ENCODE results near the gene DPEP2.
"Not testable (repeated sequence)": the region's sequence is repeated elsewhere in the genome, so short reads cannot be mapped to it uniquely, and the experiment has no call there.

DPEP2 gene

DNA sequence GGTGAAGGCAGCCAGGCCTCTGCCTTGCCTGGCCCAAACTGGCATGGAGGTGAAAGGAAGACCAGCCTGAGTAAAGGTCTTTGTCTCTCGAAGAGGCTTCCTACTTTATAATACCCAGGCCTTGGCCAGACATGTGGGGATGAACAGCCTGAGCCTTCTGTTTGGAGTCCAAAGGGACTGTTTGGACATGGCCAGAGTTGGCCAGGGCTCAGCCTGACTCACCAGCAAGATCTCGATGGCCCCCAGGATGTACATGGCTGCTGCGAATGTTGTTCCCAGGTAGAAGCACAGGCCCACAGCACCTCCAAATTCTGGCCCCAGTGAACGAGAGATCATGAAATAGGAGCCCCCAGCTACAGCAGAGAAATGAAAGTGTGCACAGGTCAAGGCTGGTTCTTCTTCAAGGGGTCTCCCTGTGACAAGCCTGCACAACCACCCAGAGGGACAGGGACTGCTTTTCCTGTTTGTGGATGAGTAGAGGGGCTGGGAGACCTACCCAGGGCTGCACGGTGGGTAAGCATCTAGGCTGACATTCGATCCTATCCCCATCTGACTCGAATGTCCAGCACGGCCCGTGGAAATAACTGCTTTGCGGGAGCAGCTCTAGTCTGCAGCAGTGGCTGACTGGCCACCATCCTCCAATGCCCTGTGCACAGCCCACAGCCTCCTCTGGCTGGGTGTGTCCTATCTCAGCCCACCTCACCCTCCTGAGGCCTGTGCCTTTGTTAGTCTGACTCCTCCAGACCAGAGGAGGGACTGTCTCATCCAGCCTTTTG, 44.7 kb downstream of the DPEP2 start:
- DNase-seq (ENCODE audit: low read depth, low spot score) = no peak

DNA sequence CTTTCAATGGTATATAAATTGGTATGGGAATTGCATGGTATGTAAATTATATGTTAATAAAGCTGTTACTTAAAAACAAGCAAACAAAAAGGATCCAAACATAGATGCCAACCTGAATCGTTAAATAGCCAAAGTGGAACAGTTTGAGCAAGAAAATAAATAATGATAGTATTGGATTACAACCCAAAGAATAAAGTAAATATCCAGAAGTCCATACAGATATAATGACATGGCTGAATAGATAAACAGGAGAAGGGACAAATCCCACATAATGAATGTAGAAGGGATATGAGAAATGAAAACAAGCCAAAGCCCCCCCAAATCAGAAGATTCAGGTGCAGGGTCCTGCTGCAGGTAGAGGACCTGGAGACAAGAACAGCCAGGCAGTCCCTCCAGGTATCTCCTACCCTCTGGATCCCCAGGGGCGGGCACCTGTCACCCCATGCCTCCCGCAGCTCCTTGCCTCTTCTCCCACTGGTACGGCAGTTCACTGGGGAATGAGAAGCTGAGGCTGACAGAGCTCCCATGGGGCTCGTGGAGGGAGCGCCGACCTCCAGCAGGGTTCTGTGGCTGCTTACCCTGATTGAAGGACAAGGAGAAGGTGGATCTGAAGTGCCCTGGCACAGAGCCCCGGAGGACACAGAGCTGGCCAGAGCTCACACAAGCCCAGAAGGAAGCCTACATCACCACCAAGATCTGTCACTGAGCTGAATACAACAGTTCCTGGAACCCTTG, 45.5 kb downstream of the DPEP2 start:
- no peak for DNase-seq (ENCODE audit: low read depth, low spot score)

DNA sequence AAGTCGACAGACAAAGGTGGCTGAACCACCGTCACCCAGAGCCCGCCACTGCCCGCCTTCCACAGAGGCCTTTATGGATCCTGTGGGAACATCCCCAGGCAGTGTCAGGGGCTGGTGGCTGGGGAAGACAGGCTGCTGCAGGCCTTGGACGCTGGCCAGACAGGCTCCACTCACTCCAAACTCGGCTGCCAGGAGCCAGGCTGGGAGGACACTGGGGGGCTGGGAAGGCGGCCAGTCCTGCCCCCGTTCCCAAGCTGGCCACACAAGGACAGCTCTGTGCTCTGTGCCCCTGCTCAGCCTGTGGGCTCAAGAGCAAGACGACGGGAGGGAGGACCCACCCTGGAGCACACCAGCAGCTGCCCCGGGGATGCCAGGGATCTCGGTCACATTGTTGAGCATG, 47.8 kb downstream of the DPEP2 start:
- no peak for DNase-seq (ENCODE audit: low read depth, low spot score)

DNA sequence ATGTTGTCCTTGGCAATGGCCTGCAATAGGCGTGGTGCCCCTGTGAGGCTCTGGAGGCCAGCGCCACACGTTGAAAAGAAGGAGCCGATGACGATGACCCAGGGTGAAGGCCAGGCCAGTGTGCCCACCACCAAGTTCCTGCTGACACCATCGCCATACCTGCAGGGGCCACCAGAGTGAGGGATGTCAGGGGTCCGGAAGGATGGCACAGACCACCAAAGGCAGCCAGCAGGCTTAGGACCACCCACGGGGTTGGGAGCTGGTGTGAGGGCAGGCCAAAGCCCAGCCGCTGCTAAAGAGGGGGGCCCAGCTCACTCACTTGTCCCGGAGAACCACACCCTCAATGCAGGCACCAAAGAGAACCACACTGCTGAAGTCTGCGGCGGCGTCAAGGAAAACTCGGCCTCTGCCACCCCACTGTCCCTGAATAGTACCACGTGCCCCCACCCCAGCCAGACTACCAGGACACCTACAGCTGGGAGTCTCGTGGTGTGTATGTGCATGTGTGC, 48.9 kb downstream of the DPEP2 start:
- no peak for DNase-seq (ENCODE audit: low read depth, low spot score)

DNA sequence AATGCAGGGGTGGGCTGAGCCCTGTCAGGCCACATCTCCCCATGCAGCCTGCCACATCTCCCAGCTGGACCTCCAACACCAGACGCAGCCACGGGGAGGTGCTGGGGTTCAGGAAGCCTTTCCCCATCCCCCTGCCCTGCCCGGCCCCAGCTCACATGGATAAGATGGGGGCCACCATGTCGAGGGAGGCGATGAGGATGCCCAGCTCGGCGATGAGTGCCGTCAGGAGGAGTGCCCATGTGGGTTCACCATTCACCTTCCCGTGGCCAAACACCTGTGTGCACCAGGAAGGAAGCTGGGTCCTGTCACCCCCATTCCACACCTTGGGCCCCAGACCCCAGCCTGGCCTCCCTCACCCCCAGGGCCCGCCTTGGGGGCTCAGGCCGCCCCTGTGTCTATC, 49.6 kb downstream of the DPEP2 start:
- DNase-seq (ENCODE audit: low read depth, low spot score) = no peak

DNA sequence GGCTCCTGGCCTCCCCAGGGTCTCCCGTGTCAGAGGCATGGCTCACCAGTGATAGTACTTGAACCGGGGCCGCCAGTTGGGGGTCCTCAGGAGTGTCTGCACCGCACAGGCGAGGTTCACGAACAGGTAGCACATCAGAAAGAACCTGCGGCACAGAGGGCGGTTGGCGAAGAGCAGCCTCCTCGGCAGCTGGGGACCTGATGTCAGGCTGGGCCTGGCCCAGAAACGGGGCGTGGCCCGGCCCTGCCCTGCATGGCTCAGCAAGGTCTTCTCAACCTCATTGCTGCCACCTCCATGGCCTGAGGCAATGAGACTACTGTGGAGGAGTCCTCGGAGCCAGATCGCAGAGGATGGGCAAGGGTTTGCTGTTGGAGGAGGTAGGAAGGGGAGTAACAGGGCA, 51.3 kb downstream of the DPEP2 start:
- no peak for DNase-seq (ENCODE audit: low read depth, low spot score)

DNA sequence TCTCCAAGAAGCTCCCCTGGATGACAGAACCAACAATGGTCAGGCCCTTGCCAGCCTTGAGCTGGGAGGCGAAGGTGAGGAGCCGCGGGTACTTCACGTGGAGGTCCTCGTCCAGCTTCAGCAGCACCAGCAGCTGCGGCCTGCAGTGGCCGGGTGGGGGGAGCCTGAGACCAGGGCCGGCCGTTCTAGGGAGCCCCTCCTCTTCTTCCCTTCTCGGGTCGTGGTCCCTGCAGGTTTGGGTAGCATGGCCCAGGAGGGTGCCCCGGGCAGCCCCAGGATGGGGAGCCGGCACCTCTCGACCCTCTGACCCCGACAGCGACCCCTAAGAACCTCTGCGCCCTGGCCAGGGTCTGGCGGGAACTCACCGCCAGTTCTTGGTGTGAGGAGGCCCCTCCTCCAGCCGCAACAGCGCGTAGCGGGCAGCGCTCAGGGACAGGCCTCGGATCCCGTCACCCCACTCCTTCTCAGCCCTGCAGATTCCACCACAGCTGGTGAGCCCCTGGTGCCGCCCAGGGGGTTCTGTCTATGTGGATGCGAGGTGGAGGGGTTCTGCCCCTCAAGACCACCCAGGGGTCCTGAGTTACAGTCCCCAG, 52.2 kb downstream of the DPEP2 start:
- DNase-seq (ENCODE audit: low read depth, low spot score) = no peak

DNA sequence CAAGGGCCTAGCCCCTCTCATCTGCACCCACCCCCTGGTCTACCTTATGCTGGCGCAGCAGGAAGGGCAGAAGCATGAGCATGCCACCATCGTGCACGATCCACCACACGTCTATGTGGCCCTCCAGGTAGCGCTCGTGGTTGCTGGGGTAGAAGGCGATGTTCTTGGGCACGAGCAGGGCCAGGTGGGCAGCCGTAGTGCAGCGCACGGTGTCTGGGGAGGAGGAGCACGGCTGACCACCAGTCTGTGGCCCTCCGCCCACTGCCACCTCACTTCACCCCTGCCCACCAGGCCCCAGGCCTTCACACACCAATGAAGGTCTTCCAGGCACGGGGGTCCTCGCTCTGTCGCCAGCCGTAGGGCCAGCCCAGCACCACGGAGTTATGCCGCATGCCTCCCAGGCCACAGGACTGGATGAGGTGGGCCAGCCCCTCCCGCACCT, 53.1 kb downstream of the DPEP2 start:
- no peak for DNase-seq (ENCODE audit: low read depth, low spot score)

DNA sequence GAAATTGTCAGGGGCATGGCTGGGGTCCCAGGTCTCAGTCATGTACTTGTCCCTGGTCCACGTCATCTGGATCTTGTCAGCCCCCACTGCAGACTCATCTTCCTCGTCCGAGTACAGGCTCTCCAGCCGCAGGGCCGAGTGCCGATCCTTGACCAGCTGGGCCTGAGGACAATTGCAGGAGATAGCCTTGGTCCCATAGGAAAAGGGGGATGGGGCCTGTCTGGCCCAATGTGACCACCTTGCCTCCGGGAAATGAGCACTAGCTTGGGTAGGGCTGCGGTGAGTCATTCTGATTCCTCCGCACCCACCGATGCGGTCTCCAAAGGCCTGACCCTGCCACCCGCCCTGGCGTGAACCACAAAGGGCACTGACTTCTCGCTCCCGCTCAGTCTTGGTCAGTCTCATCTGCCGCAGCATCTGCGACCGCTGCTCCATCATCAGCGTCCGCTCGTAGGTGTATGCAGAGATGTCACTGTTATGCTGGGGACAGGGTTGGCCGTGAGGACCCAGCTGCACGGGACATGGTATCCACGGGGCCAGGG, 53.8 kb downstream of the DPEP2 start:
- no peak for DNase-seq (ENCODE audit: low read depth, low spot score)

DNA sequence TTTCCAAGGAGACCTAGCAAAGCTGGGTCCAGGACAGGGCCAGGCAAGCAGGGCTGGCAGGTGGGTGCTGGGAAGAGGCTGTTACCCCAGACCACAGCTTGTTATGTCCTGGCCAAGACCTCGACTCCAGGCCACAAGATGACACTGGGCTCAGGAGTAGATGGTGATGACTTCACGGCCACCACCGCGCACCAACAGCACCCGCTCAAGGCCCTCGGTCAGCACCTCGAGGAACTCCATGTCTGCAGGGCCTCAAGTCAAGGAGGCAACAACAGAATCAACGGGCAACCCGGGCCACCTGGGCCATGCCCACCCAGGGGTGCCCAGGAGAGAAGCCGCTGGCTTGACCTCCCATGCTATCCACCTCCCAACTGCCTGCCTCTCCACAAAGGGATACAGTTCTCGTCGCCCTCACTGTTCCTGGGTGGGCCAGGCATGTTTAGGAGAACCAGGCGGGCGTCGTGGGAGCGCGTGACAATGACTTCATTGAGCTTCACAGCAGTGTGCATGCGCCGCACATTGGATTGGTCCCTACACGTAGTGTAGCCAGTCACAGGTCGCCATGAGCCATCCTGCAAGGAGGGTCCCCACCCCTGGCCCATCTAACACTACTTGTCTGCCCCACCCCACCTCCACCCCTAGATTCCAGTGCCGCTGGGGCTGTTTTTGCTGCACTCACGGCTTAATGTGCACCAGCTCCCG, 54.4 kb downstream of the DPEP2 start:
- no peak for DNase-seq (ENCODE audit: low read depth, low spot score)

DNA sequence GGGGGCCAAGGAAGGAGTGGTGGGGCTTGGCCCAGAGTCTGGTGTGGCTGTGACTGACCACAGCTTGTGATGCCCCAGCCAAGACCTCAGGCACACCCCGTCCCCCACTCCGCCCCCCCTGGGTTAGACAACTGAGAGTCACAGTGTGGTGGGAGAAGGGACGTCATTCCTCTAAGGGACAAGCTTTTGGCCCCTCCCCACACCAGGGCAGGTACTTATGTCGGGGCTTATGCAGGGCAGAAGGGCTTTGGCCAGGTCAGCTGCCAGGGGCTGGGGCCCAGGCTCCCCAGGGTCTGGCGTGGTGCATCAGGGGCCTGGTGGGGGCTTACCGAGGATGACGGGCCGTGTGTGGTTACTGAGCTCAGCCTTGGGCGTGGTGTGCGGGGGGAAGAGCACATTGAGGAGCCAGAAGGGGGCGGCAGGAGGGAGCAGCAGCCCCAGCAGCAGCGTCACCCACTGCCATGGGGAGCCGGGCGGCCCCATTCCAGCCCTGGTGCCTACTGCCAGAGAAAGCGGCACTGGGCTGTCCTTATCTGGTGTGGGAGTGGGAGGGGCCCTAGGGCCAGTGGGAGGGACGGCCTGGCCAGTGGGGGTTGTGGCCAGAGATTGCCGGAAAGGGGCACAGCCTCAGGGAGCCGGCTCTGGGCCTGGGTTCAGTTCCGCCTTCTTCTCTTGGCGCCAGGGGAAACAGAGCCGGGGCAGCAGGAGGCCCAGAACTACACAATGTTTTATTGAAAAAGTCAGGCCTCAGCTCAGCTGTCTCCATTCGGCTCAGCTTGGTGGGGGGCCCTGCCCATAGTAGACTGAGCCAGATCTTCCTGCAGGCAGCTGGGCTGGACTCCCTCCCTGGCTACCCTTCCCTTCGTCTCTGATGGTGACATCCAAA, 55.4 kb downstream of the DPEP2 start, which contains the start of gene LCAT:
Gene LCAT, minus strand, starts transcription at position 502 of the 886 bp plus-strand sequence. Its CDS starts 19 bp downstream, at position 483.
- peak; percentile 47 for DNase-seq (ENCODE audit: low read depth, low spot score)

DNA sequence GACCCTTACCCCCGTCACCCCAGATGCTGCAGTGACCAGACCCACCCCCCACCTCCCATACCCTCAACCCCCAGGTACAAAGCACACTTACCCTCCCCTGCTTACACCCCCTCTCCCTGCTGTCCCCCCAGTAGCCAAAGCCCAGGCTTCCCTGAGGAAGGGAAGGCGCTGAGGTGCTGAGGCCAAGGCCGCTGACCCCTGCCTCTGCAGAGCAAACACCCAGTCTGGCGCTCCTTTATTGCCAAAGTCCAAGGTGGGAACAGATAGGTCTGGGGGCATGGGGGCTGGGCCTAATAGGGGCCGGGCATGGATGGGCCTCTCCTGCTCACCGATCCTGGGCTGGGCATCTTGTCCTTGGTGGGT, 56.0 kb downstream of the DPEP2 start:
- no peak for DNase-seq (ENCODE audit: low read depth, low spot score)

DNA sequence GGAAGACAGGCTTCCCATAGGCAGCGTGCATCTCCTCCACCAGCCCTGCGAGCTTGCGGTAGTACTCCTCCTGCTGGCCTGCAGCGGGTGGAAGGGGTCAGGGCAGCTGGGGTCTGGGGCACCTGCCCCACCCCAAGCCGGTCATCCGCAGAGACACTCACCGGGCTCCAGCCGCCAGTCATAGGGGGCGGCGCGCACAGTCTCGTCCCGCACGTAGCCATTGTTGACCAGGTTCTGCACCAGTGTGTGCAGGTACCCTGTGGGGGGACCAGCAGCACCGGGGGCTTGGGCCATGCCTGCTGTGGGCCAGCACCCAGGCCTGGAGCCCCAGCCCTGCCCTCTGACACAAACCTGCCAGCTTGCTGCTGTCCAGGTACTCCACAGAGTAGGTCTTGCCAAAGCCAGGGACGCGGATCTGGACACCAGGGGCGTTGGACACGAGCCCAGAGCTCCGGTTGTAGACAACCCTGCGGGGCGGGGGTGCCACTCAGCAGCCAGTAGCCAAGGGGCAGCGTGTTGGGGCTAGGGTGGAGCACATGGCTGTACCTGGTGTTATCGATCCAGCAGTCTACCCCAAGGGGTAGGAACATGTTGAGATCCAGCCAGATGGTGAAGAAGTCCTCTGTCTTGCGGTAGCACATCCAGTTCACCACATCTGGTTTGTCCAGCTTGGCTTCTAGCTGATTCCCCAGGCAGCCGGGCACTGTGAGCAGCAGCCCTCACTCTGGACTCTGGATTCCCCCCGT, 56.6 kb downstream of the DPEP2 start:
- no peak for DNase-seq (ENCODE audit: low read depth, low spot score)

DNA sequence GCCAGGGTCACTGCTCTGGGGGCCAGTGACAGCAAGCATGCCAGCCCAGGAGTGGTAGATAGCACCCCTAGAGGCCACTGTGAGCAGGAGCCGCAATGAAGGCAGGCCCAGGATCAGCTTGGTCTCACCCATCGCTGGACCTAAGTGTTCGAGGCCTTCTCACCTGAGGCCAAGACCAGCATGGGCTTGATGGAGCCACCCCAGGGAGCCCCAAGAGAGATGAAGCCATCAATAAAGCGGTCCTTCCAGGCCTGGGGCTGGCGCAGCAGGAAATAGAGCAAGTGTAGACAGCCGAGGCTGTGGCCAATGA, 57.1 kb downstream of the DPEP2 start:
- no peak for DNase-seq (ENCODE audit: low read depth, low spot score)

DNA sequence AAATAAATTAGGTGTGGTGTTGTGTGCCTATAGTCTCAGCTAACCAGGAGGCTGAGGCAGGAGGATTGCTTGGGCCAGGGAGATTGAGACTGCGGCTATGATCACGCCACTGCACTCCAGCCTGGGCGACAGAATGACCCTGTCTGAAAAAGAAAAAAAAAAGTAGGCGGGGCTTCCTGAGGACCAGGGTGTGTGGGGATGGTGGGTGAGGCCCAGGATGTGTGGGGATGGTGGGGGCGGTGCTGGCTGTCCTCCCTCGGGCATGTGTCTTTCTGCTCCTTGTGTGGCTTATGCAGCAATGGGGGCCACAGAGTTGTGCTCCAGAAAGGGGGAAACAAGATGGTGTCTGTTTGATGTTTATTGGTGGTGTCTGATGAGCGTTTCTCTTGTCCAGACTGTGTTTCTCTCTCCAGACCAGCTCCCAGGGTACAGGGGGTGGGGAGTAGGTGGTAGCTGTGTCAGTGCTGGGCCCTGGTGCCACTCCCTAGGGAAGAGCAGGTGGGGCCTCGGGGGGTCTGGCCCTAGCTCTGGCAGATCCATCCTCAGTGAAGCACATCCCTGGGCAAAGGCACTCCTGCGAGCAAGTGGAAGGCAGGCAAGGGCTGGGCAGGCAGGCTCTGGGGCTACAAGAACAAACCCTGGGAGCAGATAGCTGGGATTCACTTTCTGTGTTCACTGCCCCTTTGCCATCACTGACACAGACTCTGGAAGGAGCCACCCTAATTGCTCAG, 57.6 kb downstream of the DPEP2 start:
- no peak for DNase-seq (ENCODE audit: low read depth, low spot score)

DNA sequence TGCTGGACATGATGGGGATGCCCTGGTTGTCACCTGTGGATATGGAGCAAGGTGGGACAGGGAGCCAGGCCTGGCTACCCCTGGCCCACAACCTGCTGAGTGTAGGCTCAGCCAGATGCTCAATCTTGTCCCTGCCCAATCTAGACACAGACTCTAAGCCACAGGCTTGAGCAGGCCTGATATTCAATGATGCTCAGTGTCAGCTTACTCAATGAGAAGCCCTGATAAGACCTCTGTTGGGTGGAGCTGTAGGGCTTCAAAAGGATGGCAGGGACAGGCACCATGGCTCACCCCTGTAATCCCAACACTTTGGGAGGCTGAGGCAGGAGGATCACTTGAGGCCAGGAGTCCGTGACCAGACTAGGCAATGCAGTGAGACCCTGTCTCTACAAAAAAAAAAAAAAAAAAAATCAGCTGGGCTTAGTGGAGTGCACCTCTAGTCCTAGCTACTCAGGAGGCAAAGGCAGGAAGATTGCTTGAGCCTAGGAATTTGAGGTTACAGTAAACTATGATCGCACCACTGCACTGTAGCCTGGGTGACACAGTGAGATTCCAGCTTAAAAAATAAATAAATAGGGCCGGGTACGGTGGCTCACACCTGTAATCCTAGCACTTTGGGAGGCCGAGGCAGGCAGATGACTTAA, 58.7 kb downstream of the DPEP2 start:
- no peak for DNase-seq (ENCODE audit: low read depth, low spot score)

DNA sequence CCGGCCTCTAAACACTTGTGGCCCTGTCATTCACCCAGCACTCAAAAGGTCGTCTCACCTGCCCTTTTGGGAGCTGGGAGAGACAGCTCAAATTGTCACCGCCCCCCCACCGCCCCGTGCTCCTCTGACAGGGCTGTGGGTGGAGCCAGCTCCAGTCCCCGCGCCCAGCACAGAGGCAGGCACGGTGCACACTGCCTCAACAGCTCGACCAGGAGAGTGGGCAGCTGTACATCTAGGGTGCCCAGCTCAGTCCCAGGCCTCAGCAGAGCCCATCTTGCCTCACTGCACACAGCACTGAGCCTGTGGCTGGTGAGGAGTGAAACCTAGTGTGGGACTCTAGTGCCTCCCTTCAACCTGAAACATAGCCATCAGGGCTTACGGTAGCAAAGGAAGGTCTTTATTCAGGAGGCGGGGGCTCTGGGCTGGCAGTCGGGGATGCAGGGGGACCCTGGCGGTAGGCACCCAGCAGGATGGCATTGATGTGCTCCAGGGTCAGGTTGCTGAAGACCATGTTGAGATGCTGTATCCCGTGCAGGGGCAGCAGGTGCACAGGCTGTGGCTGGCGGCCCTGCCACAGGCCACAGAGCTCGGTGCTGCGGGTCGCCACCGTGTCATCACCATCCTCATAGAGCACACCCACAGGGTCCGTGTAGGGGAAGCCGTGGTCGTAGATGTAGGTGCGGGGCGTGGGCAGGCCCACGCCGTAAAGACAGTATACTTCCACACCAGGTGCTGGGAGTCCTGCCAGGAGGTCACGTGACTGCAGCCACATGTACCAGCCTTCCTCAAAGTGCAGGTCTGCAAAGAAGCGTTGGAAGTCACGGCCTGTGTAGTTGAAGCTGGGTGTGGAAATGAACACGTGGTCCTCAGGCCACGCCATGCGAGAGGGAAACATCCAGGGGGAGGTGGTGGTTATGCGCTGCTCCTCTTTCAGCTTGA, 59.5 kb downstream of the DPEP2 start:
- DNase-seq (ENCODE audit: low read depth, low spot score) = no peak

DNA sequence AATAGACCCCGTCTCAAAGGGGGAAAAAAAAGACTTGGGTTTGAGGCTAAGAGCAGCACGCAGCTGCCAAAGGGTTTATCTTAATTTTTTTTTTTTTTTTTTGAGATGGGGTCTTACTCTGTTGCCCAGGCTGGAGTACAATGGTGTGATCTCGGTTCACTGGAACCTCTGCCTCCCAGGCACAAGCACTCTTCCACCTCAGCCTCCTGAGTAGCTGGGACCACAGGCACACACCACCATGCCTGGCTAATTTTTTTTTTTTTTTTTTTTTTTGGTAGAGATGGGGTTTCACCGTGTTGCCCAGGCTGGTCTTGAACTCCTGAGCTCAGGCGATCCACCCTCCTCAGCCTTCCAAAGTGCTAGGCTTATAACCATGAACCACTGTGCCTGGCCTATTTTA, 61.6 kb downstream of the DPEP2 start:
- DNase-seq (ENCODE audit: low read depth, low spot score) = not testable (repeated sequence)

Data from brain pericyte (primary cell).